PC-3 (cell line): Measurements from ENCODE around the gene ERICH2.

Experiments used
- CTCF ChIP-seq: fragments of 300-600 bp; sonication (generic); conservative IDR thresholded peaks from 2 replicates; pipeline ENCODE4 v1.5.1; 2017; ENCODE audit warnings: antibody characterized with exemption, low read depth, mild to moderate bottlenecking, low read length
- EZH2 ChIP-seq: fragments of 300-600 bp; sonication (generic); IDR thresholded peaks from one replicate; pipeline ENCODE4 v1.6.1; 2017; ENCODE audit warnings: antibody characterized with exemption, mild to moderate bottlenecking, low read length; ENCODE audit not compliant: unreplicated experiment
- EZH2phosphoT487 ChIP-seq: fragments of 300-600 bp; sonication (generic); IDR thresholded peaks from 2 replicates; pipeline ENCODE4 v1.6.1; 2018; ENCODE audit warnings: mild to moderate bottlenecking, antibody characterized with exemption, low read length, borderline replicate concordance

GRCh38 chr2:170779304-170779703, 9.1 kb downstream of the ERICH2 start:
- TF ChIP-seq CTCF, result no peak
- TF ChIP-seq EZH2, result no peak
- no peak for TF ChIP-seq EZH2phosphoT487
